Activated CD4-positive, alpha-beta T cell treated with anti-CD3 and anti-CD28 coated beads for 1 hour (primary cell): ENCODE data around the gene ADRM1.

ENCODE experiments used
- DNase-seq: peaks from one replicate; pipeline ENCODE4 v3.0.0-alpha.2; 2020

Gene ADRM1

DNA sequence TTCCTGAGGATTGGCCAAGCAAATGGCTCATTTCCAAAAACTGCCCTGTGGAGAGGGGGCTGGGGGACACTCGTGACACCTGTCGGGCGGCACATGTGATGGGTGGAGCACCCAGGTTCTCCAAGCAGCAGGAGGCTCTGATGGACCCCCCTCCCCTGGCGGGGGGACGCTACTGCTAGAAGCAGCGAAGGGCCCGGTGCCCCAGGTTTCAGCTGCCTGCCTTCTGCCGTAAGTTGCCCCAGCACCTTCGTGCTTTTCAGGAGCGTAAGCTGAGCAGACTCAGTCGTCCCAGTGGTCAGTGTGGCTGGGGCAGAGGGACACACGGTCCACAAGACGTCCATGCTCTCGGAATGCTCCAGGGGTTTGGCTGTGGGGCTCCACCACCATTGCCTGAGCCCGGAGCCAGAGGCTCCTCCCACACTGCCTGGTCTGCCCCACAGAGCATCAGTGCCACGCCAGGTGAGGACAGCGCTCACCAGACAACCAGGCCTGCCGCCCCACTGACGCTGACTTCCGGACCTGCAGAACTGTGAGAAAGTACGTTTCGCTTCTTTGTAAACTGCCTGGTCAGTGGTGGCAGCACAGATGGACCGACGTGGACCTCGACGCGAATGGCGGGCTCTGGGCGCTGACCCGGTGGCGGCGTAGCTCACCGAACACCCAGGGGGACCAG lies 4.1 kb upstream of the ADRM1 start:
- no peak for DNase-seq

DNA sequence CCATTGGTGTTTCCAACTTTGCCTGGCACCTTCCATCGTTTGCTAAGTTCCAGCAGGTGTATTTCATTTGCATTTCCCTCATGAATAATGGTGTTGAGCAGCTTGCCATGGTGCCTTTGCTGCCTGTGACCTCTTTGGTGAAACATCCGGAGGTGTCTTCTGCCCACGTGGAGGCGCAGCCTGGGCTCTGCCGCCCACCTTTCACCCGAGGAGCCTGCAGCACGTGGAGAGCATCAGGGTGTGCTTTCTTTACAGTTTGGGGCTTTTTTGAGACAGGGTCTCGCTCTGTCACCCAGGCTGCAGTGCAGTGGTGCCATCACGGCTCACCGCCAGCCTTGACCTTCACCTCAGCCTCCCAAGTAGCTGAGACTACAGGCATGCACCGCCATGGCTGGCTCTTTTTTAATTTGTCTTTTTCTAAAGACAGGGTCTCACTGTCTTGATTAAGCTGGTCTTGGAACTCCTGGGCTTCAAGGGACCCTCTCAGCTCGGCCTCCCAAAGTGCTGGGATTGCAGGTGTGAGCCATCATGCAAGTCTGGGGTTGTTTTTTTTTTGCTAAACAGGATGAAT lies 3.0 kb upstream of the ADRM1 start:
- no peak for DNase-seq

DNA sequence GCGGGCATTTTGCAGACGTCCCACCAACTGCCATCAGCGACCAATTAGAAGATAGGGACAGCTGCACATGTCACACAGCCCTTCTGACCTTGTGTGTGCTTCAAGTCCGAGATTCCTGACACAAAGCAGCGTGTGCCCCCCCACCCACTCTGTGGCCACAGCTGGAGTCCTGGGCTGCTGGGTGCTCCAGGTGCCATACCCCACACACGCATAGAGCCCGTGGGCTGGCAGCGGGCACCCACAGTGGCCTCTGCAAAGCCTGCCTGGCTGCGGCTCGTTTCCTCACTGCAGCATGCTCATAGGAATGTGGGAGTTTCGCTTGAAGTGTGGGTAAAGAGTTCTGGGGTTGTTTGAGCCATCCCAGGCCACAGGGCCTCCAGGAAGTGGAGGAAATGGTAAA lies 2.5 kb upstream of the ADRM1 start:
- no peak for DNase-seq

DNA sequence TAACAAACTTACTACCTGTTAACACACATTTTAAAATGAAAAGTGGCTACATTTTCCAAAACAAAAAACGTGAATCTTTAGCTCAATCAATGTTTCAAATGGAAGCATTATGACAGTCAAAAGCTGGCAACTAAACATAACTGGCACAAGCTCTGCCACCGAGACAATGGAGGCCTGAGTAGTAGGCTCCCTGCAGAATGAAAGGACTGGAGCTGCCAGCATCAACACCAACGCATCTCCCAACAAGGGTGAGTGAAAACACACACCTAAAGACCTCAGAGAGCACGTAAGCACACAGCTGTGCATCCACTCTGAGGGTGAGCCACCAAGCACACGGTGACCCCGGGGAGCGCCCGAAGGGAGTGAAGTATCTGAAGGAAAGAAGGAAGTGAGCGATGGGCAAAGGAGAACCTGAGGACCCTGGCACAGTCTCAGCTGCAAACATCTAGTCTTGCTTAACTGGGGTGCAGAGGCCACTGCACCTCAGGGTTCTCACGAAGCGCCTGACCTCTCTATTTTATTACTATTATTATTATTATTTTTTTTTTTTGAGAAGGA lies 1.6 kb upstream of the ADRM1 start:
- DNase-seq: no peak

DNA sequence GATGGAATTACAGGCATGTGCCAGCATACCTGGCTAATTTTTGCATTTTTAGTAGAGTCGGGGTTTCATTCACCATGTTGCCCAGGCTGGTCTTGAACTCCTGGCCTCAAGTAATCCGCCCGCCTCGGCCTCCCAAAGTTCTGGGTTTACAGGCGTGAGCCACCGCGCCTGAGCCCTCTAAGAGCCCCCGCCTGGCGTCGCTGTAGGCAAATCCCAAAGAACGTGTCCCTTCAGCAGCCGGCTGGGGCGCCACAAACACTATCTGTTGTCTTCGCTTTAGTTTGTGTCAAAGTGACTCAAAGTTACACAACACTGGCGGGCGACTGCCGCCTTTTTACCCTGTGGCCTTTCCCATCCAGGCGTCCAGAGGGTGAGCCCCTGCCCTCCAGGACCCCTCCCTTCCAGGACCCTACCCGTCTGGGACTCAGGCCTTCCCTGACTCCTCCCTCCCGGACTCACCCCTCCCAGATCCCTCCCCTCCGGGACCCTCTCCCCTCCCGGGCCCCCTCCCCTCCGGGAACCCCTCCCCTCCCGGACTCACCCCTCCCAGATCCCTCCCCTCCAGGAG lies 940 bp upstream of the ADRM1 start:
- peak; percentile 75 for DNase-seq

DNA sequence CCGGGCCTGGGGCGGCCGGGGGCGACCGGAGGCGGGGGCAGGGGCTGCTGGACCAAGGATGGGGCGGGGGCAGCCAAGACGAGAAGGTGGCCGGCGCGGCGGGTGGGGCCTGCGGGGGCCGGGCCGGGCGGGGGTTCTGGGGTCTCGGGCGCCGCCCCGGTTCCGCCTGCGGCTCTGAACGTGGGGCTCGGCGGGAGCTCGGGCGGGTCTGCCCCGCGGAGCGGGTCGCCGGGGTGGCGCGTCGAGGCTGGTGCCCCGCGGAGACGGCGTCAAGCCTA lies 204 bp downstream of the ADRM1 start:
- DNase-seq: no peak

DNA sequence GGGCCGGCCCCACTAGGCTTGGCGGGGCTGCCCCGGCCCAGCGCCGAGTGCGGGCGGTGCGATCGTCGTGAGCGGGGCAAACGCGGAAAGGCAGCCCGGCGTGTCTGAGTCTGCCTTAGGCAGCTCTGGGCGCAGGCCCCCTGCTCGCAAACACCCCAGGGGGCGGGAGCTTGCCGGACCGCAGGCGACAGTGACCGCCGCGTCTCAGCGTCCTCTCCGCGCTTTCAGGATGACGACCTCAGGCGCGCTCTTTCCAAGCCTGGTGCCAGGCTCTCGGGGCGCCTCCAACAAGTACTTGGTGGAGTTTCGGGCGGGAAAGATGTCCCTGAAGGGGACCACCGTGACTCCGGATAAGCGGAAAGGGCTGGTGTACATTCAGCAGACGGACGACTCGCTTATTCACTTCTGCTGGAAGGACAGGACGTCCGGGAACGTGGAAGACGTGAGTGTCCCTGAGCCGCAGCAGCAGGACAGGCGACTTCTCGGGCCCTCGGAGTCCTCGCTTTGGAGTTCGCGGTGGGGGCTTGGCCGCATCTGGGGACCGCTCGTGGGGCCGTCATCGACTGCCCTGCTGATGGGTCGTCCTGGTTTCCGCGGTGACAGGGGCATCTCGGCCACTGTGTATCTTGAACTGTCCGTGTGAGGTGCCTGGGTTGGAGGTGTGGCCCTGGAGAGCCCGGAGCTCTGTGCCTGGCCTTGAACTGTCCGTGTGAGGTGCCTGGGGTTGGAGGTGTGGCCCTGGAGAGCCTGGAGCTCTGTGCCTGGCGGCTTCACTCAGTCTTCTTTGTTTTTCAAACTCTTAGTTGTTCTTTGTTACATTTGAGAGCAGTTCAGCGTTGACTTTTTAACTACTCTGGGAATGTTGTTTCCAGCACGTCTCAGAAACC lies 786 bp downstream of the ADRM1 start:
- no peak for DNase-seq

DNA sequence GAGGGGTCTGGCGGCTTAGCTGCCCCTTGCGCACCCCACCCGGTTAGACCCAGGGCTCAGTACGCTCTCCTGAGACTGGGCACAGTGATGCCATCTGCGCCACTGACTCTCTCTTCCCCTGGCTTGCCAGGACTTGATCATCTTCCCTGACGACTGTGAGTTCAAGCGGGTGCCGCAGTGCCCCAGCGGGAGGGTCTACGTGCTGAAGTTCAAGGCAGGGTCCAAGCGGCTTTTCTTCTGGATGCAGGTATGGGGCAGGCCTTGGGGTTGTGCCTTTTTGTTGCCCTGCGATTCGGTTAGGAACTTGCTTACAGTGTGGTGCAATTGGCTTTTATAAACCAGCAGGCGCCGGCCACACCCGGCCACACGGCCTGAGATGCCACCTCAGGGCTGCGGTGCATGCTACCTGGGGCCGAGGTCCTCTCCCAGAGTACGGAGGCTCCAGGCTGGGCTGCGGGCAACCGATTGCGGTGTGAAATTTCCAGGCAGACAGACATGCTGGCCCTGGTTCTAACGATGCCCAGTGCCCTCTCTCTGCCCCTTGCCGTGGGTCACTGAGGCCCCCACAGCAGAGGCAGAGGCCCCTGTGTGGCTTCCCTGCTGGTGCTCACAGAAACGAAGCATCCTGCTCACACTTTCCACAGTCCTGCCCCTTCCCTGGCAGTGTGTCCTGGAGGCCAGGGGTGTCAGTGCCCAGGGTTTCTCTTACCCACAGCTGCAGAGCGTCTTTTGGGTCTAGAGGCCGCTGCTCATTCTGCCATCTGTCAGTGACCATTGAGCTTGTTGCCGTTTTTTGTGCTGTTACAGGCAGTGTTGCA lies 1.7 kb downstream of the ADRM1 start:
- DNase-seq: no peak

DNA sequence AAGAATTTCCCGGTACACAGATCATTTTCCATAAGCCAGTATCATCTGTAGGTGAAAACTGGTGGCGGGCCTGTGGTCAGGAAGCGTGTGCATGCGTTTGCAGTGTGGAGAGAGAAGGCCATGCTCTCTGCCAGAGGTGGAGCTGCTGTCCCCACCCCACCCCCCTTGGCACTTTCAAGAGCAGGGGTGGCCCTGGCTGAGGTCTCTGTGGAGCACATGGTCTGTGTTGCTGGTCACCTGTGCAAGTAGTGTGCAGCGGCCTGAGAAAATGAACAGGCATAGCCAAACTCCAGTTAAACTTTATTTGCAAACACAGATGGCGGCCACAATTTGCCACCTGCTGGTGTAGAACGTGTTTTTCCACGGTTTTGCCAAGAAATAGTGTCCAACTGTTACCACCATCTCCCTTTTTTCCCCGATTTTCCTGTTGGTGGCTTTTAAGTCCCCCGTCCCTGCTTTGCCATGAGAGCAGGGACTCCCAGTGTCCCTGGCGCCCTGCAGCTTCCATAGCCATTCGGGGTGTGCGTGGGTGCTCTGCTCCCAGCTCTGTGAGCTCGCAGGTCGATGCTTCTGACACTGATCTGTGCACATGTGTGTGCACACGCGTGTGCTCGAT lies 2.5 kb downstream of the ADRM1 start:
- DNase-seq: no peak

DNA sequence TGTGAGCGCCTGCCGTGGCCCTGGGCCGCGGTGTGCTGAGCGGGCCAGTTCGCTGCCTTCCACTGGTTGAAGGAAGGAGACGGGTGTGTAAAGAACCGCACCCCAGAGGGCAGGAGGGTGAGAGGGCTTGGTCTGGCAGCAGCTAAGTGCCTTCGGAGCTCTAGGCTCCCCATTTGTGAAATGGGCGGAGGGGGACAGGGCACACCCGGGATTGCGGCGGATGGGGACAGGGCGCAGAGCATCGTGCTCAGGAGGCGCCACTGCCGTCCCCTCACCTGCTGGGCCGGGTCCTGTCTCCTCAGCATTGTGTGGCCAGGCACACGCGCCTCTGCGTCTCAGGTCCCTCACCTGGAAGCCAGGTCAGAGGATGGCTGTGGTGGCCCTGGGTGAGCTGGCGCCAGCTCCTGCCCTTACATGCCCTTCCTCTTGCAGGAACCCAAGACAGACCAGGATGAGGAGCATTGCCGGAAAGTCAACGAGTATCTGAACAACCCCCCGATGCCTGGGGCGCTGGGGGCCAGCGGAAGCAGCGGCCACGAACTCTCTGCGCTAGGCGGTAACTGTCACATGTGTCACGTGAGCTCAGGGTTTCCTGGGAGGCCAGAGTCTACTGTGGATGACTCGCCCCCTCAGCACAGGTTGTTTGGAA lies 3.1 kb downstream of the ADRM1 start:
- DNase-seq: no peak

DNA sequence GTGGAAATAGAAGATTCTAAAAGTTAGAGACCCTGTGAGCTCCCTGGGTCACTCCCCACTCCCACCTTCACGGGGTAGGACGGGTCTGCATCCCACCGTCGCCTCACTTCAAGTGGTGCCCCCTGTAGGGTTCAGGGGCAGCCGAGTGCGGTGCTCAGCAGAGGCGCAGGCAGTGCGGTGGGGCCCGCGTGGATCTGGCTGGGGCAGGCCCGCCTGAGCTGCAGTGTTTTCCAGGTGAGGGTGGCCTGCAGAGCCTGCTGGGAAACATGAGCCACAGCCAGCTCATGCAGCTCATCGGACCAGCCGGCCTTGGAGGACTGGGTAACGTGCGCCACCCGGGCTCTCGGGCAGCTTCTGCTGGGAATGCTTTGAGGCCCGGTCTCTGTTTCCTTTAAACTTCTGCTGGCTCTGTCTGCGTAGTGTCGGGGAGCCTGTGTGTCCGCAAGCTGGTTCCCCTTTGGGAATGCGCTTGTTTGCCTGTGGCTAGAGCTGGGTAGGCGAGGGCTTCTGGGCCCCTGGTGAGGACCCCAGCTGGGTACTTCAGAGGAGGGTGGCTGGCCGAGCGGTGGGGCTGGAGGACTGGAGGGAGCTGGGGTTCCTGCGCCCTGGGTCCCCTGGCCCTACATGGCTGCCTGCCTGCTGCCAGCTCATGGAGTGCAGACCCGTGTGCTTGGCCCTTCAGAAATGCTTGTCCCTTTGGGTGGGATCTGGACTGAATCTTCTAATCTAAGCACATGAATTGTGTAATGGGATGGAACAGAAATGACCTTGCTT lies 3.8 kb downstream of the ADRM1 start:
- DNase-seq: no peak

DNA sequence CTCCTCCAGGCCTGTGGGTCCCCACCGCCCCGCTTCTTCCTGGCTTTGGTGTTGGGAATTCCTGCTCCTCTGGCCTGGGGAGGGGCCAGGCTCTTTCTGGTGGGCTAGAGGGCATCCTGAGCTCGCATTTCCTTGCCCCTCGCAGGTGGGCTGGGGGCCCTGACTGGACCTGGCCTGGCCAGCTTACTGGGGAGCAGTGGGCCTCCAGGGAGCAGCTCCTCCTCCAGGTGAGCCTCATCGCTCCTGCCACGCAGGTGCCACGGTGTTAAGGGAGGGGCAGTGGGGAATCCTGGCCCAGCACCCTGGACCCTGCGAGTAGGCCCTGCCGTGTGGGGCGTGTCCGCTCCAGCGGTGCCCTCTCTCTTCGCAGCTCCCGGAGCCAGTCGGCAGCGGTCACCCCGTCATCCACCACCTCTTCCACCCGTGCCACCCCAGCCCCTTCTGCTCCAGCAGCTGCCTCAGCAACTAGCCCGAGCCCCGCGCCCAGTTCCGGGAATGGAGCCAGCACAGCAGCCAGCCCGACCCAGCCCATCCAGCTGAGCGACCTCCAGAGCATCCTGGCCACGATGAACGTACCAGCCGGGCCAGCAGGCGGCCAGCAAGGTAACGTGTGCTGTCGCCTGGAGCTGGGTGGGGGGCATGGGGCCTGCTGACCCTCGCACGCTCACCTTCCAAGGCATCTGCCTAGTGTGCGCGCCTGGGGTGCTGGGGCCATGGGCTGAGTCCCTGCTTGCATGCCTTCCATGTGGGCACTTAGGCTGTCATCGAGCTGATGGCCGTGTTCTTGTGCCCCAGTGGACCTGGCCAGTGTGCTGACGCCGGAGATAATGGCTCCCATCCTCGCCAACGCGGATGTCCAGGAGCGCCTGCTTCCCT lies 4.7 kb downstream of the ADRM1 start:
- no peak for DNase-seq

DNA sequence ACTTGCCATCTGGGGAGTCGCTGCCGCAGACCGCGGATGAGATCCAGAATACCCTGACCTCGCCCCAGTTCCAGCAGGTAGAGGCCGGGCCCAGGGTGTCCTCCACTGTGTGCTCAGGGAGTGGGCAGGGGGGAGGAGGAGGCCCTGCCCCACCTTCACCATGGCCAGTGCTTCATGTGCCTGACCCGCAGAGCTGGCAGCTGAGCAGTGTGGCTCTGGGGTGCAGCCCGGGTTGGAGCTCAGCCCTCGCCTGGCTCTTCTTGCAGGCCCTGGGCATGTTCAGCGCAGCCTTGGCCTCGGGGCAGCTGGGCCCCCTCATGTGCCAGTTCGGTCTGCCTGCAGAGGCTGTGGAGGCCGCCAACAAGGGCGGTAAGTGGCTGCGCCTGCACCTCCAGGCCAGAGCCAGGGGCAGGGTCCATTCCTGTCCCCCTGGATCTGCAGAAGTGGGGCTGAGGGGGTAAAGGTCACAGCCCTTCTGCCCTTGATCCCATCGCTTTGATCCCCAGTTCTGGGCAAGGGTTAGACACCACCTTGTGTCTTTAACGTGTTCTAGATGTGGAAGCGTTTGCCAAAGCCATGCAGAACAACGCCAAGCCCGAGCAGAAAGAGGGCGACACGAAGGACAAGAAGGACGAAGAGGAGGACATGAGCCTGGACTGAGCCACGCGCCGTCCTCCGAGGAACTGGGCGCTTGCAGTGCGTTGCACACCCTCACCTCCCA lies 5.5 kb downstream of the ADRM1 start:
- DNase-seq: no peak

DNA sequence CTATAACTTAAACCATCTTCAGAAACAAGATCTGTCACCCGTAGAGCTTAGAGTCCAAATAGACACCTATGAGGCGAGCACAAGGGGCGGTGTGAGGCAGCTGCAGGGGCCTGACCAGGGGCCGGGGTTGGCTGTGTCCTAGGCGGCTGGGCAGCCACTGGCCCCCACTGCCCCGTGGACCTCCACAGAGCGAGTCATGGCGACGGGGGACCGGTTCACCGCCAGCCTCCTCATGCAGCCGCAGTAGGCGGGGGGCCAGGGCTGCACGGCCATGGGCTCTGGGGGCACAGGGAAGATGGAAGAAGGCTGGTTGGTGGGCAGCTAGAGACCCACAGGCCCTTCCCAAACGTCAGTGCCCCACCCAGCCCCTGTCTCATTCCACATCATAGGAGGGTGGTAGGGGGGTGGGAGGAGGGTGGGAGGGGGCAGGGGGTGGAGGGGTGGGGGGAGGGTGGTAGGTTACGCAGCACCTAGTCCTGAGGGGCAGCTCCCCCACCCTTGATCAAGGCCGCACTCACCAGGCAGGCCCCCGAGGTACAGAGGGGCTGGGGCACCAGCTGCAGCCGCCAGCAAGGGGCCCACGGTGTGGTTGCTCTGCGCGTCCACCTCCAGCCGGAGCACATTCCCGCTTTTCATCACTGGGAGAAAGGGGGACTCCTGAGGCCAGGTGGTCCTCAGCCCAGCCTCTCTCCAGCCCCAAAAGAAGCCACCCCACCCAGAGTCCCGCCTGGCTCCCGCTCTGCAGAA lies 6.6 kb downstream of the ADRM1 start:
- no peak for DNase-seq

DNA sequence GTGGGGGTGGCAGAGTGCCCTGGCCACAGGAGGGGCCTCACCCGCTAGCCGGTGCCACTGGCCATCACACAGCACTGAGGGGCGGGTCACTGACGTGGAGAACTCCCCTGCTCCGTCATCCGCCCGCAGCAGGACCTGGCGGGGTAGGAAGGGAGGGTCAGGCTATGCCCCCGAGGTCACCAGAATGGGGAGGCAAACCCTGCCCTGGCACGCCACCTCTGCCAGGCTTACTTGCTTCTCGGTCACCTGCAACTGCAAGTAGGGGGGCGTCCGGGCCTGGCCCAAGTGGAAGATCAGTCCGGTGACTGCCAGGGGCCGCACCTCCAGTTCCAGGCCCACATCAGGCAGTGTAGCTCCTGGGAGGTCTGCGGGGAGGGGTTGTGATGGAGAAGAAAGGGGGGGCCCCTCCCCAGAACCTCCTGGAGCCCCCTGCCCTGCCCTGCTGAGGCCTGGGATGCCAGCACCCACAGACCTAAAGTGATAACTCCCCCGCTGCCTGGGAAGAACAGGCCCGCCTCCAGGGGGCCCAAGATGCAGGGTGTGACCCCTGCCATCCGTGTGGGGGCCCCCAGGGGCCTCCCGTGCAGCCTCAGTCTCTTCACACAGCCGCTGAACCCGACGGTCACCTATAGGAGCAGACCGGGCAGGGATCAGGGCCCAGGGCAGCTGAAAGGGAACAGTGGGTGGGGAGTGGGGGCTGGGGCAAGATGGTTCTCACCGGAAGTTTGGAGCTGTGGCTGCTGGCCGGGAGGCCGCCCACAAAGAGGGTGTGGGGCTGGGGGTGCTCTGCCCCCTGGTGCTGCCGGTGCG lies 7.4 kb downstream of the ADRM1 start:
- no peak for DNase-seq

DNA sequence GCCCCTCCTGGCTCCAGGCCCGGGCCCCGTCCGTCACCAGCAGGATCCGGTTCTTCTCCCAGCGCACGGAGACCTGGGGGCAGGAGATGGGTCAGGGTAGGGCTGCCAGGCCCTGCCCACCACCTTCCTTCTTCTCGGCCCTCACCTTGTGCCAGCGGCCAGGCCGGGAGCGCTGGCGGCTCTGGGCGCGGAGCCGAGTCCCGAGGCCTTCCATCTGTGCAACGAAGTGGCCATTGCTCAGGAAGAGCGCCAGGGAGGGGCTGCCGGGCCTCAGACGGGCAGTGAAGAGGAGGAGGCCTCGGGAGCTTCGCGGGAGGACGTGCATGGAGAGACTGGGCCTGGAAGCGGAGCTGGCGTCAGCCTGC lies 7.9 kb downstream of the ADRM1 start:
- no peak for DNase-seq

DNA sequence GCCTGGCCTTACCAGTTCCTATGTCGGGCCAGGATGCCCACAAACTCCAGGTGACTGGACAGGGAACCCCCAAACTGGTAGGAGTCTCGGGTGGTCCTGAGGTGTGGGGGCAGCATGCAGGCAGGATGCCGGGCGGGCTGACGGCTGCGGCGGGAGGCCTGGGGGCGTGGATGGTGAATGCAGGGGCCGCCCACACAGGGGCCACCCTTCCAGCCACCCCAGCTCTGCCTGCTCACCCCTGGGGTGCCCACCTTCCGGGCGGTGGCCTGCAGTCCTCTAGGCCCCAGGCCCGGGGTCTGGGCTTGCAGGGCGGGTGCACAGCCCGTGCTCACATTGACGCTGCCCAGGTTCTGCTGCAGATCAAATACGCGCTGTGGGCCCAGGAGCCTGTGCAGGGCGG lies 8.4 kb downstream of the ADRM1 start:
- DNase-seq: no peak
